A673 (cell line): ENCODE data around the gene KCNAB2.
"Not testable (repeated sequence)": the region's sequence is repeated elsewhere in the genome, so short reads cannot be mapped to it uniquely, and the experiment has no call there.

Experiments used
- CTCF ChIP-seq: fragments of 300-800, 200-600 bp; sonication (generic); conservative IDR thresholded peaks from 2 replicates; pipeline ENCODE4 v1.5.1; 2017; ENCODE audit warnings: low read depth, mild to moderate bottlenecking, antibody characterized with exemption, low read length, moderate library complexity, mixed read lengths
- EZH2 ChIP-seq: fragments of 200-600 bp; sonication (generic); IDR thresholded peaks from 2 replicates; pipeline ENCODE4 v1.6.1; 2017; ENCODE audit warnings: borderline replicate concordance, low read depth, mild to moderate bottlenecking, mixed read lengths, antibody characterized with exemption, low read length; ENCODE audit not compliant: poor library complexity, severe bottlenecking

GRCh38 chr1:6063532-6064053 lies 17.9 kb downstream of the KCNAB2 start:
- not testable (repeated sequence) for TF ChIP-seq CTCF, EZH2
